22Rv1 (cell line): Measurements from ENCODE around the gene TNRC6C.

Experiments
- H3K27ac ChIP-seq: fragments of 450-650 bp; 2 replicates; pipeline ENCODE4 v1.5.1; 2017
- CTCF ChIP-seq: fragments of 450-650 bp; IDR thresholded peaks from 2 replicates; pipeline ENCODE4 v1.5.1; 2017; ENCODE audit warnings: mild to moderate bottlenecking
- ZFX ChIP-seq: fragments of 450-650 bp; IDR thresholded peaks from 2 replicates; pipeline ENCODE4 v1.6.1; 2017; ENCODE audit warnings: antibody characterized with exemption, borderline replicate concordance

The TNRC6C gene

GRCh38 chr17:77996256-77996655 is 37.8 kb downstream of the TNRC6C start:
- TF ChIP-seq CTCF (no peak), ZFX (no peak)
- no peak overlapping the region for H3K27ac ChIP-seq

GRCh38 chr17:77999413-78000173 is 41.1 kb downstream of the TNRC6C start:
- H3K27ac ChIP-seq: no peak overlapping the region
- TF ChIP-seq ZFX (no peak), CTCF (no peak)

GRCh38 chr17:78000341-78000740 is 41.8 kb downstream of the TNRC6C start:
- TF ChIP-seq CTCF: no peak
- TF ChIP-seq ZFX: no peak
- H3K27ac ChIP-seq: no peak overlapping the region

- no peak for TF ChIP-seq CTCF
- no peak for TF ChIP-seq ZFX
Observed at GRCh38 chr17:78001182-78001581, 42.7 kb downstream of the TNRC6C start.

GRCh38 chr17:78001612-78002011 is 43.1 kb downstream of the TNRC6C start:
- TF ChIP-seq ZFX (no peak), CTCF (no peak)
- H3K27ac ChIP-seq: no peak overlapping the region

More at GRCh38 chr17:78001182-78001581, 42.7 kb downstream of the TNRC6C start:
- no peak overlapping the region for H3K27ac ChIP-seq

GRCh38 chr17:78002166-78002565 is 43.7 kb downstream of the TNRC6C start:
- no peak for TF ChIP-seq ZFX
- no peak for TF ChIP-seq CTCF
- no peak overlapping the region for H3K27ac ChIP-seq

- no peak overlapping the region for H3K27ac ChIP-seq
- TF ChIP-seq ZFX (no peak), CTCF (no peak)
Observed at GRCh38 chr17:78005452-78006171, 47.1 kb downstream of the TNRC6C start.
